Stimulated activated CD4-positive, alpha-beta T cell treated with anti-CD3 and anti-CD28 coated beads, Interleukin-1b, Interleukin-23, amount 100 ng/mL, for 24 hours (primary cell): Measurements from ENCODE around the gene SEMA4D.

Experiments
- DNase-seq, 4 experiments: peaks; one replicate each; pipeline ENCODE4 v3.0.0-alpha.2; 2020; ENCODE audit warnings: low read depth in 4 of 4, low spot score in 1 of 4

The SEMA4D gene

DNA sequence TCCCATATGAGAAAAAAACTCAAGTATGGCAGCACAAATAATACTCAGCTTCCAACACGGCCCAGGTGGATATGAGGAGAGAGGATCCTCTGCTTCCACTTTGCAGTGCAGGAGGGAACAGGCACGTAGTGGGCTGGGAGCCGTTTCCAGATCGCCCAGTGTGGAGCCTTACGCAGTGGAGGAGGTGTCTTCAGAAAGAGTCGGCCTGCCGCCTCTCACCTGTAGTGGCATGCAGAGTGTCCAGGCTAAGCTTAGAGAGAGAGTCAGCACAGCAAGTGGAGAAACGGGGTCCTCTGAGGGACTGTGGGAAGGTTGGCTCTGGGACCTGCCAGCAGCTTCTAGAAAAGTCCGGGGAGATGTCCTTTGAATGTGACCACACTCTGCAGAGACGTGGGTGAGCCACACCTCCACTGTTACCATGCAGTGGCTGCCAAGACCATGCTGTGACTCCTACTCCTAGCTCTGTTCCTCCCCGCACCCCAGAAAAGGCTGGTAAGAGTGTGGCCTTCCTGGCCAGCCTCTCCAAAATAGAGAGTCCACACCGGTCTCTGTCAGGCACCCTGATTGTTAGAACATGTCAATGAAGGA is 3.5 kb upstream of the SEMA4D start:
- no peak for DNase-seq

DNA sequence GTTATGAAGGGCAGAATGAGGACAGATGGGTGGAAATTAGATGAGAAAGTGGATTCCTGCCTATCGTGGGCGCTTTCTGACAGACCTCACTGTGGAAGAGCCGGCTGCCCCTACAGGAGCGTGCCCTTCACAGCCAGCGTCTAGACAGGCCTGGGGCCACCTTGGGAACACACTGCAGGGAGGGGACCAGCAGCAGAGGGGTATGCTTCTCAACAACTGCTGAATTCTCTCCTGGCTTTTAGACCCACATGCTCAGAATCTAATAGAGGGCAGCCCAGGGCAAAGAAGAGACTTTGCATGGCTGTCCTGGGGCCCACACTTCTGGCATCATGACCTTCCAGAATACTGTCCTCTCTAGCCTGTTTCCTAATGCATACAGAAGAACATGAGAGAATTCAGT is 2.1 kb upstream of the SEMA4D start:
- no peak for DNase-seq

DNA sequence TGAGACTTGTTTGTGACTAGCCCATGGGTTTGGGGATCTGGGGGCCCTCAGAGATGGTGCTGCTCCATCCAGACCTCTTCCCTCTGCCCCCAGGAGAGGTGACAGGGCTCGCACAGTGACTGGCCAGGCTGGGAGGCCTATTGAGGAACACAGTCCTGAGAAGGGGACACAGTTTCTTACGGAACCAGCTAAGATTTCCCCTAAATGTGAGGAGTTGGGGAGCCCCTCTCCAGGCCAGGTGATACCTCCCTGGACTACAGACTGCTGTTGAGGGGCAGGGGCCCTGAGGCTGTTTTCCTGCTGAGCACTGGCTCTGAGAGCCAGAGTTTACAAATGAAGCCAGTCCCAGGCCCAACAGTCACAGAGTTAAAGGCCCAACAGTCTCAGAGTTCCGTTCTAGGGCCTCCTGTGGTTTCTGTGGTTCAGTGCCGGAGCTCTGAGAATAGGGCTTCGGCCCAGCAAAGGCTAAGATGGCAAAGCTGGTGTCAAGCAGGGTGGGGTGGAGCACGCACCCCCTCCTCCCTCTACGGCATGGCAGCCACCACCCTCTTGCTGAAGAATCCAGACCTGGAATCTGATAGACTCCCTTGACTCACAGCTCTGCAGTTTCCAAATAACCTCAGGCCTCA is 1.1 kb upstream of the SEMA4D start:
- no peak for DNase-seq

GRCh38 chr9:89497257-89497963 is 503 bp downstream of the SEMA4D start:
- DNase-seq = no peak

DNA sequence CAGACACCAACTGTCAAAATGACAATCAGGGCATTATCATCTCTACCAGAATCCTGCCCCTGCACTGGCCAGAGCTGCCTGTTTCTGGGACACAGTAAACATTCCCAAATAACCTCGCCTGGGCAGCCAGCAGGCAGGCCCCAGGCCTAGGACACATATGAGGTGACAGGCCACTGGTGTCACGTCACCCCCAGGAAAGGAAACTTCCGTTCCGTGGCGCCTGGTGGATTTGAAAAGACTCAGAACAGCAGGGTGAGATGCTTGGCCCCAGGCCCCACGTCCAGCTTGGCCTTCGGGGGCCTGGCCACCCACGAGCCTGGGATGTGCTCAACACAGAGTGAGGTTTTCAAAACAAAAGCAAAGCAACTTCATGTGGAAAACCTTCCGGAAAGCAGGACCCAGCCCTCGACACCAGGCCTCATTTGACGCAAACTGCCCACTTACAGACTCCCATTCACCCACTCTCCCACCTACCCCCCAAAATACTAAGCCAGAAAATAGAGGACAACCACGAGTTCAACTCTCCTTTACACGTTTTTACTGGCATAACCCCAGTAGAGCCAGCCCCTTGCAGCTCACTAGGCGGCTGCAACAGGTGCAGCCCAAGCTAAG is 1.2 kb downstream of the SEMA4D start:
- no peak for DNase-seq

DNA sequence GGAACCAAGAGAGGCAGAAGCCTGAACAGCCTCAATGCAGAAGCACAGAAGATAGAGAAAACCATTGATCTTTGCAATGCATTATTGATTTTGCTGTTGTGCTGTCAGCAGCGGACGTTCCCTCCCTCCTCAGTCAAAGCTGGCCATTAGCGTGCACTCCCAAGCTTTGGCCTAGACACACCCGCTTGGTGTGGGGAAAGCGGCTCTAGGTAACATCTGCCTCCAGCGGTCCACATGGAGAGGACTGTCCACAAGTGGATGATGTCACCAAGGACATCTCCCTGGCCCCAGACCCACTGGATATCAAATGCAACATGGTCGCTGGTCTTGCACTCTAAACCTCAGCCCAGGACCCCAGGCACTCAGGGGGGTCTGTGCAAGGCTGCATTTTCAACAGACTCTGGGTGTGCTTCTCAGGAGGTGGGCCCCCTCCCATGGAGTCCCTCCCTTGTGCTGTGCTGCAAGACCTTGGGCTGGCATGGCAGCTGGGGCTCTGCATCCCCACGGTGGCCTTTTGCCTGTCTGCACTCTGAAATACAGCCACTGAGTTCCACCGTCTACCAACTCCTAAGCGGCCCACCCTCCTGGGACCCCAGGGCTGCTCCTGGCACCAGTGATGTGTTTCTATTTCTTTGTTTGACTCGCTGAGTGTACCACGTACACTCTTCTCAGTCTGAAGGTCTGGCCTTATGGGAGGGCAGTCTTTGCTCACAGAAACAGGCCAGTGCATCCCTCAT is 1.9 kb downstream of the SEMA4D start:
- no peak for DNase-seq

DNA sequence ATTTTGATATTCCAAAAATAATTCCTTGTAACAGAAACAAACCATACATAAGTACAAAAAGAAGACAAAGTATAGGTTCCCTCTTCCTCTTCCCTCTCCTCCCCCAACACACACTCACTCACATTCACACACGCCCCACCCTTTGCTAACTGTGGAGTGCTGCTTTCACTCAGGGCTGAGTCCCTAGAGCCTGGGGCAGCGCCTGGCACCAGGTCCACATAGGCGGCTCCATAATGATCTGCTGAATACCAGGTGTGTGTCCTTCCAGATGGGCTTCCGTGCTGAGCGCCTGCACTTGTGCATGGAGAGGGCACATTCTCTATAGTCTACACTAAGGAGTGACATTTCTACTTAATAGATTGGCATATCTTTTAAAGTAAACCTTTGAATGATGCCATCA is 3.7 kb downstream of the SEMA4D start:
- no peak for DNase-seq

DNA sequence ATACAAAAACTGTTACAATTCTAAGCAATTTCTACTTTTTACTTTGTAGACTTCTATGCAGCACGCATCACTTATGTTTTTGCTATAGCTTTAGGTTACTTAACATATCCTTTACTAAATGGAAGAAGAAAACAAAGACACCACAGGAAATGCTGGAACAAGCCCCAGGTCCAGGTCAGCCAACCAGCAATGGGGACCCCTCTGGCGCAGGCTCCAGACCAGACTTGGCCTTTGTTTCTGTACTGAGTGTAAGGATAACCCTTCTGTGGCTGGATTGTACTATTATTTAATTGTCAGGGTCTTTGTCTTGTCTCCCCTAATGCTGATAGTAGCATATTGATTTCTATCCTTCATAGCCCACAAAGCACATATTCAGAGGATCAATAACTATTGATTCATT is 4.2 kb downstream of the SEMA4D start:
- DNase-seq = no peak

- DNase-seq = no peak
Observed at GRCh38 chr9:89493181-89493580, 4.7 kb downstream of the SEMA4D start.

- no peak for DNase-seq
Observed at GRCh38 chr9:89492586-89492985, 5.3 kb downstream of the SEMA4D start.

DNA sequence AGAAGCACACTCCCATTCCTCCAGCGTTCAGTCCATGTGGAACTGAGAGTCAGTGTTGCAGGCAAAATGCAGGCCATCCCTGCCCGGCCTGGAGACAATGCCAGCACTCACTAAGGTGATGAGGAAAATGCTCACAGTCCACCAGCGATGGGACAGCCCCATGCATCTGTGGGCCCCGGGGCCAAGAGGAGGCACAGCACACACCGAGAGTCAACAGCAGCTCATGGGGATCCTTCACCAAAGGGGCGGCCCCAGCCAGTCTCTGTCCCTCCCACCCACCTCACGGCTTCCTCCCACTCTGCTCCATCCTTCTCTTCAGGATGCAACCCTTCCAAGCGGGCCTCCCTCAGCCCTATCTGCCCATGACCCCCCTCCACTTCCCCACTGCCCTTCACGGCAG is 6.2 kb downstream of the SEMA4D start:
- DNase-seq = peak in 1 of 4 experiments; percentile 43

DNA sequence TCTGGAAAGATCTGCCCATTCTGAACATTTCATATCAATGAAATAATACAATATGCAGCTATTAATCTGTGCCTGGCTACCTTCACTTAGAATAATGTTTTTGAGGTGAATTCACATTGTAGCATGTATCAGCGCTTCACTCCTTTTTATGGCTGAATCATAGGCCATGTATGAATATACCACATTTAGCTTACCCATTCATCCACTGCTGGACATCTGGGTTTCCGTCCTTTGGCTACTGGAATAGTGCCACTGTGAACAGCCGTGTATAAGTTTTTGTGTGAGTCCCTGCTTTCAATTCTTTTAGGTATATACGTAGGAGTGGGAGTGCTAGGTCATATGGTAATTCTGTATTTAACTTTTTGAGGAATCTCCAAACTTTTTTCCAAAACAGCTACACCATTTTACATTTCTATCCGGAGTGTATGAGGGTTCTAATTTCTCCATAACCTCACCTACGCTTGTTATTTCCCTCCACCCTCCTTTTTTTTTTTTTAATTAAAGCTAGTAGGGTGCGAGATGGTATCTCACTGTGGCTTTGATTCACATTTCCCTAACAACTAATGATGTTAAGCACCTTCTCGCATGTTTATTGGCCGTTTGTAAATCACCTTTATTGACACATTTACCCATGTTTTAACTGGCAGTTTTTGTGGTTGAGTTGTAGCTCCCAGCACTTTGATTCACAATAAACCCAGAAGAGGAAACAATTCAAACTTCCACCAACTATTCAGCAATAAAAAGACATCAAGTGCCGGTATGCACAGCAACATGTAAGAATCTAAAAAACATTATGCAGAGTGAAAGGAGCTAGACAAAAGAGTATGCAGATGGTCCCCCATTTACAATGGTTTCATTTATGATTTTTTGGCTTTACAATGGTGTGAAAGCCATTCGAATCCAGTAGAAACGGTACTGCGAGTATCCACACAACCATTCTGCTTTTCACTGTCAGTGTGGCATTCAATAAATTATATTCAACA is 8.1 kb downstream of the SEMA4D start:
- DNase-seq = no peak

DNA sequence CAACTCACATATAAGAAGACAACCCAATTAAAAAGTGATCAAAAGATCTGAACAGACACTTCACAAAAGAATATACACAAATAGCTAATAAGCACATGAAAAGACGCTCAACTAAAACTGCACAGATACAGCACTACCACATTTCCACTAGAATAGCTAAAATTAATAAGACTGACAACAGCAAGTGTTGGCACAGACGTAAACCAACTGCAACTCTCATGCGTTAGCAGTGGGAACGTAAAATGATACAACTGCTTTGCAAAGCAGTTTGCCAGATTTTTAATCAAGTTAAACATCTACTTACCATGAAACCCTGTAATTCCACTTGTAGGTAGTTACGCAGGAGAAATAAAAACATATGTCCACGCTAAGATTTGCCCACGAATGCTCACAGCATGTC is 9.0 kb downstream of the SEMA4D start:
- no peak for DNase-seq

GRCh38 chr9:89488131-89488530 is 9.8 kb downstream of the SEMA4D start:
- DNase-seq = no peak

DNA sequence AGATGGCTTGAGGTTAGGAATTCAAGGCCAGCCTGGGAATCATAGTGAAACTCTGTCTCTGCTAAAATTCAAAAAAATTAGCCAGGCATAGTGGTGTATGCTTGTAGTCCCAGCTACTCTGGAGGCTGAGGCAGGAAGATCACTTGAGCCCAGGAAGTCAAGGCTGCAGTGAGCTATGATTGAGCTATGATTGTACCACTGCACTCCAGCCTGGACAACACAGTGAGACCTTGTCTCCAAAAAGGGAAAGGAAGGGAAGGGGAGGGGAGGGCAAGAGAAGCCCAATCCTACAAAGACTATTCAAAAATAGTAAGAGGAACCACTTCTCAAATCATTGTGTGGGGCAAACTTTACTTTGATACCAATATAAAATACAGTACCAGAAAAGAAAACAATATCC is 11.2 kb downstream of the SEMA4D start:
- no peak for DNase-seq

- no peak for DNase-seq
Observed at GRCh38 chr9:89484475-89485404, 13.2 kb downstream of the SEMA4D start.

GRCh38 chr9:89483592-89484474 is 14.1 kb downstream of the SEMA4D start:
- peak in 2 of 4 experiments; percentile 64 to 70 for DNase-seq

DNA sequence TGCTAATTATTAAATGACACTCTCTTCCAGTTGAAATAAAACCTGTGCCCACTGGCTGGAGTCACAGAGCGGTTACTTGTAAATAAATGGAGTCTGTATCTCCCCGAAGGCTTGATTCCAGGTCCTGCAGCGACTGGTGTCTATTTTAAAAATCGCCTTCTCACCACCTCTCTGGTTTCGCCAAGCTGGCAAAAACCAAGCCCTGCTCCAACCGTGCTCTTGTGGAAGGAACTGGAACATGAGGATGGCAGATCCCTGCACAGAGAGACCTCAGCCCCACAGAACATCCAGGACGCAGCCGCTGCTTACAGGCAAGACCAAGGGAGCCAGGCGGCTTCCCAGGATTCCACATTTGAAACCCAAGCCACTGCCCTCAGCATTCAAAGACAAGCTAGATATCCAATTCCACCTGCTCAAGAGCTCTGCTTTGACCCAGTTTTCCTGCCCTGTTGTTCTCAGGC is 15.0 kb downstream of the SEMA4D start:
- DNase-seq = no peak
